GM18870 (cell line): ENCODE results near the gene PCBP3.
"Not testable (repeated sequence)": the region's sequence is repeated elsewhere in the genome, so short reads cannot be mapped to it uniquely, and the experiment has no call there.

Experiments
- ATAC-seq: cut with Tn5 transposase; IDR thresholded peaks from one replicate; pipeline ENCODE4 v1.9.1; 2021; ENCODE audit warnings: moderate library complexity; ENCODE audit not compliant: unreplicated experiment

PCBP3 gene

DNA sequence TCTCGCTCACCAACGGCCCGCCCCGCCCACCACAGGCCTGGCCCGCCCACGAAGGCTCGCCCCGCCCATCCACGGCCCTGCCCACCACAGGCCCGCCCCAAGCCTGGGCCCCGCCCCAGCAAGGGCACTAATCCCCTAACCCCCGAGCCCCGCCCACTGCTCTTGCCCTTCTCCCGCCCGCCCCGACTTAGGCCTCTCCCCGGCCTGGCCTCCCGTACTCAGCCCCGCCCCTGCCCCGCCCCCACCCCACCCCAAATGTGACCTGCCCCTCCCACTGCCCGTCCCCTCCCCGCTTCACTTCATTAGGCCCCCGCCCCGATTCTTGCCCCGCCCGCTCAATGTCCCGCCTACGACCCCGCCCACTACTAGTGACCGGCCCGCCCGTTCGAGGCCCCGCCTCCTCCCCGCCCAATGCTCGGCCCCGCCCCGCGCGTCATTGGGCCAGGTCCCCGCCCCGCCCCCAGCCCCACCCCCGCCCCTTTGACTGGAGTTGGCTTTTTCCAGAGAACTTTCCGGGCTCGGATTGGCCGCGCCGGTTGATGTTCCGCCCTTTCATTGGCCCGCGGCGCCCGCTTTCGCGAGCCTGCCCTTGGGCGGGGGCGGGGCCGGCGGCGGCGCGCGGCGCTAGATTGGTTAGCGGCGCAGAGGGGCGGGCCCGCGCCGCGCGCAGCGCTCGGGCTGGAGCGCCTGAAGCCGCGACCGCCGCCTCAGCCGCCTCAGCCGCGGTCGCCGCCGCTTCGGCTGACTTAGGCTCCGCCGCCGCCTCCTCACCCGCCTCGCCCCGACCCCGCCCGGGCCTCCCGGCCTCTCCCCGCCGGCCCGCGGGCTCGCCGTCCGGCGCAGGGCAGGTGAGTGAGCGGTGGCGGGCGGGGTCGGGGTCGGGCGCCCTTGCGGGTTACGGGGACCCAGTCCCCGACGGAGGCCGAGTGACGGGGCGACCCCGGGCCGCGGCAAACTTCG is at the start of gene PCBP3:
PCBP3 (plus strand) TSS at position 705 of the 960 bp plus-strand sequence. CDS start 206,361 bp downstream, outside the sequence.
- ATAC-seq = no peak

DNA sequence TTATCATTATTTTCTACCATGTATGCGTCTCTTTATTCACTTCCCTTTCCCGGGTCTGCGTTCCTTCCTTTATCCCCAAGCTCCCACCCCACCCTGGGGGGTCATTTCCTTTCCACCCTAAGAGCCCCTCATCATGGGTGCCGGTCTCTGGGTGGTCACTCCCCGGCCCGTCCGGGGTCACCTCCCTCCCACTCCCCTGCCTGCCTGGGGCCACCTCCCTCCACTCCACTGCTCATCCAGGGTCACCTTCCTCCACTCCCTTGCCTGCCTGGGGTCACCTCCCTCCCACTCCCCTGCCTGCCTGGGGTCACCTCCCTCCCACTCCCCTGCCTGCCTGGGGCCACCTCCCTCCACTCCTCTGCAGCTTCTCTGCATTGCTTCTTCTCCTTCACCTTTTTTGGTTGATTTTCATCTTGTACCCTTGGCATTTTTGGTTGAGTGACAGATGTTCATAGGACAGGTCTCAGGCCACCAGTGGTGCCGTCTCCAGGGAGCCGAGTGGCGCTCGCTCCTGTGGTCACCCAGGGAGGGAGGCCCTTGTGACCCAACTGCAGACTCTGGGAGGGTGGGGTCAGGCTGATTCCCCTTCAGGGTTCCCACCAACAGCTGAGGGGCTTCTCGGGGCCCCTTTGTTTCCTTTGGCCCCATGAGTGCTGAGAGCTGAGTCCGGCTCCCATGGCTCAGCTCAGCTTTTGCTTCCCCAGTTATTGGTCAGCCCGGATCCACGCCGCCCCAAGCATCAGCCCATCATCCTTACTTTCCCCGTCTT is 48.6 kb upstream of the PCBP3 start:
- ATAC-seq = no peak

DNA sequence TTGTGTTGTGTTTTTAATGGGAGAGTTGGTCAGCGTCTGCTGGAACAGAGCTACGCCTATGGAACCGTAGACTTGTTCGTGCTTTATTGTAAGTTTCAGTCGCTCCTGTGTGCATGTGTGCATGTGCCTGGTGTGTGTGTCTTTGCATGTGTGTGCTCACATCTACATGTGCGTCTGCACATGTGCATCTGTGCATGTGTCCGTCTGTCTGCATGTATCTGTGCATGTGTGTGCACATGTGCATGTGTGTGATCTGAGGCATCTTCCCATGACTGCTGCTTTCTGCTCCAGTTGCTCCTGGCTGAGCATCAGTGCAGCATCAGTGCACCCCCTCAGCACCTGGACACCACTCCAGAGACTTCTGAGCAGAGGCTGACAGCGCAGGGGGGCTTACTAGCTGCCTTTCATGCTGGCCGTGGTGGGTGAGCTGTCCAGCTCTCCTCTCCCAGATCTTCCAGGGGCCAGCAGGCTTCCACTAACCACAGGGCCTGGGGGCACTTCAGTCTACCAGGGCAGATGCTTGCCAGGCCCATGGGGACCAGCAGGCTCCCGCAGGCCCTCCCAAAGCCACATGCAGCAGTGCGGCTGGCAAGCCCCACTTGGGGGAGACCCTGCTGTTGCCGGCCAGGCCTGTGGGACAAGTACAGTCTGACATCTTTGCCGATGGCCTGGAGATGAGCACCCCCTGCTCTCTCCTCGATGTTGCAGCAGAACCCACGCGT is 47.8 kb upstream of the PCBP3 start:
- no peak for ATAC-seq

DNA sequence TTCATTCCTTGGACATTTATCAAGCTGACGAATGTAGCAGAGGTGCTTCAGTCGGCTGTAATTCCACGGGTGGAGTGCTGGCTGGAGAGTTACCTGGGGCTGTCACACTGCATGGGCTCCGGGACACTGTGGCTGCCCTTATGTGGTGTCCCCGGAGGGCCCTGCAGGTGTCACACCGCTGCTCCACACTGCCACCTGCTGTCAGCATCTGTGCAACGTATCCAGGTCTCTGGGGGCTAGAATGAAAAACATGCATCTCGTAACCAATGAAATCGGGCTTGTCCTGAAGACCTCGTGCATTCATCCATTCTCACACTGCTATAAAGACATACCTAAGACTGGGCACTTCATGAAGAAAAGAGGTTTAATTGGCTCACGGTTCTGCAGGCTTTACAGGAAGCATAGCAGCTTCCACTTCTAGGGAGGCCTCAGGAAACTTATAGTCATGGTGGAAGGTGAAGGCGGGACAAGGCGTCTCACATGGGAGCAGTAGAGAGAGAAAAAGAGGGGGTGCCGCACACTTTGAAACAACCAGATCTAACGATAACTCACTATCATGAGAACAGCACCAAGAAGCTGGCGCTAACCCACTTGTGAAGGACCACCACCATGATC is 46.7 kb upstream of the PCBP3 start:
- ATAC-seq = no peak

DNA sequence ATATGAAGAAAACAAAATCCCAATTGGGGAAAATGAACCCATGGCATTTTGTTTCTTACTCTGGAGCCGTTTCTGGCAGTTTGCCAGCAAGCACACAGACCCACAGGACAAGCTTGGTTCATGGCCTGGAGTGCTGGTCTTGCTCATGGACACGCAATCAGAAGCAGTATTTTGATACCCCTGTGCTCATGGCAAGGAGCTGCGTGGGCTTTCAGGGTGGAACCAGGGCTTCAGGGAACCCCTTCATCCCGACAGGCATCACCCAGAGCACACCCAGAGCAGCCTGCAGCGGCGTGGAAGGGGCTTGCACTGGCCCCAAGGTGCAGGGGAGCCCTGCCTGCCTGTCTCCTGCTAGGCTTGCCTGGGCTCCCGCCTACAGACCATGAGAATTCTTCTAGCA is 45.4 kb upstream of the PCBP3 start:
- no peak for ATAC-seq

DNA sequence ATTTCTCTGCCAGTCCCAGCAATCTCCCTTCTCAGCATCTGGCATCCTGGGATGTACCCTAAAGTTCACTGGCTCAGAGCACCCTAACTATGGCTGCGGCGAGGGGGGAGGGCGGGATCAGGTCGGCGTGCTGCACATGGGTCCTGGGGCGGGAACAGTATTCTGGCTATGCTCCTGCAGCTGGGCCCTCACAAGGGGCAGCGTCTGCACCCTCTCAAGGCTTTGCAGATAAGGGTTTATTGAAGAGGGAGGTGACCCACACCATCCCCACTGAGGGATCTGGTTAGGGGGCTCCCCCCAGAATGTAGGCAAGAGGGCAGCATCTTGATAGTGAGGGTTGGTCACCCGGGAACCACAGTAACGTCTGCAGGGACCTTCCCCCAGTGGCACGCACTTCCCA is 44.9 kb upstream of the PCBP3 start:
- no peak for ATAC-seq

GRCh38 chr21:45599146-45599581 is 44.4 kb upstream of the PCBP3 start:
- no peak for ATAC-seq

DNA sequence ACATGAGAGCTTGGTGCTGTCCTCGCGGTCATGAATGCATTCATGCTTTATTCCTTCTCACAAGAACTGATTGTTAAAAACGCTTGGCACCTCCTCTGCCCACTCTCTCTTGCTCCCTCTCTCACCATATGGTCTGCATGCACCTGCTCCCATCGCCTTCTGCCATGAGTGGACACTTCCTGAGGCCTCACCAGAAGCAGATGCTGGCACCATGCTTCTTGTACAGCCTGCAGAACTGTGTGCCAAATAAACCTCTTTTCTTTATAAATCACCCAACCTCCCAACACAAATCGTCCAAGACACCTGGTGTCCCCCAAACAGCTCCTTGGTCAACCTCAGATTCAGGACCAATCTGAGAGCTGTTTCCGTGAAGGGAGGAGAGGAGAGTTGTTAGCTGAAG is 43.3 kb upstream of the PCBP3 start:
- ATAC-seq = no peak

- no peak for ATAC-seq
Observed at GRCh38 chr21:45601551-45601950, 42.0 kb upstream of the PCBP3 start.

GRCh38 chr21:45602106-45602505 is 41.4 kb upstream of the PCBP3 start:
- ATAC-seq = no peak

GRCh38 chr21:45603481-45603880 is 40.0 kb upstream of the PCBP3 start:
- no peak for ATAC-seq

DNA sequence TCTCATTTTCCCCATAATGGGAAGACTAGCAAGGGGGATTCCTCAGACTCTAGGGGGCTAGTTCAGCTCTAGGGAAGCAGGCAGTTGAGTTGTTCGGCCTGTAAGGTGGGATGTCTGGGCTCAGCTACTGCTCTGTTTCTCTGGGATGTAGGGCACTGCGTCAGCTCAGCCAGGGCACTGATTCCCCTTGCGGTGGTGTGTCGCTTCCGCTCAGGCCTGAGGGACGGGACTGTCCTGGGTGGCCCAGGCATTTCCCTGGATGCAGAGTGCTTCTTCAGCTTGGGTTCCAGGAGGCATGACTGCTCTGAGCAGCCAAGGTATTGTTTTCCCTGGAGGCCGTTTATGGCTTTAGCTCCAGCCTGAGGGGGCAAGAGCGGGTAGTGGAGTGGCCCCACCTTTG is 38.8 kb upstream of the PCBP3 start:
- ATAC-seq = not testable (repeated sequence)

DNA sequence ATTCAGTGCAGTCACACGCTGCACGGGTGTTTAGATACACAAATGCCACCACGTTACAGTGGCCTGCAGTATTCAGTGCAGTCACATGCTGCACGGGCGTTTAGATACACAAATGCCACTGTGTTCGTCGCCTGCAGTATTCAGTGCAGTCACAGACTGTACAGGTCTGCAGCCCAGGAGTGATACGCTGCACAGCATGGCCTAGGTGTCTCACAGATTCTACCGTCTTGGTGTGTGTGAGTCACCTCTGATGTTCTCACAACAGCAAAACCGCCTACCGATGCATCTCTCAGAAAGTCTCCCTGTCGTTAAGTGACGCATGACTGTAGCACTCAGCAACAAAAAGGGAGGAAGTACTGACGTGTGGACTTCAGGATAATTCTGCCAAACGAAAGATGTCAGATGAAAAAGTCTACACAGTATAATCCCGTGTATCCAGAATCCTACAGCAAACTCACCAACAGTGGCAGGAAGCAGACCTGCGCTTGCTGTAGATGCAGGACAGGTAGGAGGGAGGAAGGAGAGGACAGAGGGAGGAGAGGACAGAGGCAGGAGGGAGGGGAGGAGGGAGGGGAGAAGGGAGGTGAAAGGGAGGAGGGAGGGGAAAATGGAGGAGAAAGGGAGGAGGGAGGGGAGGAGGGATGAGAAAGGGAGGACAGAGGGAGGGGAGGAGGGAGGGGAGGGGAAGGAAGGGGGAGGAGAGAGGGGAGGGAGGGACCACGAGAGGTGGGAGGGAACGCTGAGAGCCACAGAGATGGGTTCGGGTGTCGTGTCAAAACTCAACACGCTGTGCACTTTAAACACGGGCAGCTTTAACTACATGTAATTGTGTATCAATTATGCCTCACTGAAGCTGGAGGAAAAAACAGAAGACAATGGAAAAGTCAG is 36.3 kb upstream of the PCBP3 start:
- no peak for ATAC-seq

- ATAC-seq = no peak
Observed at GRCh38 chr21:45607909-45608295, 35.6 kb upstream of the PCBP3 start.

- not testable (repeated sequence) for ATAC-seq
Observed at GRCh38 chr21:45608747-45609470, 34.6 kb upstream of the PCBP3 start.

DNA sequence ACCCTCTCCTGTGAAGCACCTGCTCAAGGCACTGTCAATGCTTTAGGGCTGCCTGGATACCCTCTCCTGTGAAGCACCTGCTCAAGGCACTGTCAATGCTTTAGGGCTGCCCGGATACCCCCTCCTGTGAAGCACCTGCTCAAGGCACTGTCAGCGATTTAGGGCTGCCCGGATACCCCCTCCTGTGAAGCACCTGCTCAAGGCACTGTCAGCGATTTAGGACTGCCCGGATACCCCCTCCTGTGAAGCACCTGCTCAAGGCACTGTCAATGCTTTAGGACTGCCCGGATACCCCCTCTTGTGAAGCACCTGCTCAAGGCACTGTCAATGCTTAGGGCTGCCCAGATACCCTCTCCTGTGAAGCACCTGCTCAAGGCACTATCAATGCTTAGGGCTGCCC is 33.9 kb upstream of the PCBP3 start:
- ATAC-seq = not testable (repeated sequence)

- no peak for ATAC-seq
Observed at GRCh38 chr21:45611296-45611695, 32.2 kb upstream of the PCBP3 start.

DNA sequence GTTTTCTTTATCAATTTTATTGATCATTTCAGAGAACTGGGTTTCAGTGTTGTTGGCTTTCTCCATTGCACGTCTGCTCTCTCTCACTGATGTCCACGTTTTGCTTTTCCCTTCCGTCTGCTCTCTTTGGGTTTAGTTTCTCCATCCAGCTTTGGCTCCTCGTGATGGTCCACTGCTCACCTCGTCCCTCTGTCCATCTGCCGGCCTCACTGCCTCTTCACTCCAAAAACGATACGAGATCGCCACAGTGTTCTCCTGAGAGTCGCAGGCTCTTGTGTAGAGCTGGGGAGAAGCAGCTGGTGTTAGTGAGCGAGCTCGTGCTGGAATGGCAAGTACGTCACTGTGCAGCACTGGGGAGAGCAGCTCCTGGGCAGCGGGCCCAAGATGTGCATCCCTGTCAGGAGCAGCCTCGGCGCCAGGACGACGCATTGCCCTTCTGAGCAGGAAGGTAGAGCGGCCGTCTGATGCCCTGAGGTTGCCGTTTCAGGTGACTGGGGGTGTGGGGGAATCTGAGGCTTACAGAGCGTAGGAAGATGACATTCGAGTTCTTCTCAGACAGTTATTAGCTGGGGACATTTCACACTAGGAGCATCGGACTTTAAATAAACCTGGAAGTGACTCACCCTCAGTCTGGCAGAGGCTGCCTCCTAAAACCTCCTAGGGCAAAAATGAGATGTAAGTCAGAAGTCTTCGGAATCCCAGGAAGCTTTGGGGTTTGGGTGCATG is 31.4 kb upstream of the PCBP3 start:
- no peak for ATAC-seq

GRCh38 chr21:45612665-45613019 is 30.9 kb upstream of the PCBP3 start:
- not testable (repeated sequence) for ATAC-seq
